GM12864 (cell line): ENCODE measurements around the gene CXCR1.
A peak's percentile ranks its signal among the peaks of the same experiment; 100 is the strongest.
"Not testable (repeated sequence)": the region's sequence is repeated elsewhere in the genome, so short reads cannot be mapped to it uniquely, and the experiment has no call there.

ENCODE experiments used
- DNase-seq: peaks from one replicate; pipeline ENCODE4 v3.0.0-alpha.2; 2011; ENCODE audit warnings: low read depth
- H3K4me3 ChIP-seq: 2 replicates; pipeline ENCODE4 v1.5.1; 2011; ENCODE audit warnings: mild to moderate bottlenecking, low read depth, low read length, control low read depth
- CTCF ChIP-seq: IDR thresholded peaks from 2 replicates; pipeline ENCODE4 v1.5.1; 2011; ENCODE audit warnings: low read depth, mild to moderate bottlenecking, moderate library complexity, low read length, control low read depth, inconsistent platforms; ENCODE audit errors: missing control alignments

CXCR1 gene

GRCh38 chr2:218180467-218181114, 13.8 kb upstream of the CXCR1 start:
- TF ChIP-seq CTCF, result no peak
- DNase-seq, result no peak
- no peak overlapping the region for H3K4me3 ChIP-seq

GRCh38 chr2:218179782-218180181, 13.0 kb upstream of the CXCR1 start:
- no peak overlapping the region for H3K4me3 ChIP-seq
- no peak for TF ChIP-seq CTCF
- no peak for DNase-seq

- DNase-seq, result no peak
- no peak overlapping the region for H3K4me3 ChIP-seq
- no peak for TF ChIP-seq CTCF
These were observed 6.1 kb upstream of the CXCR1 start for GRCh38 chr2:218172845-218173244.

GRCh38 chr2:218171744-218172143, 5.0 kb upstream of the CXCR1 start:
- not testable (repeated sequence) for H3K4me3 ChIP-seq

GRCh38 chr2:218169757-218170546, 3.2 kb upstream of the CXCR1 start:
- DNase-seq, result no peak
- no peak for TF ChIP-seq CTCF
- no peak overlapping the region for H3K4me3 ChIP-seq

More at GRCh38 chr2:218171744-218172143, 5.0 kb upstream of the CXCR1 start:
- DNase-seq, result not testable (repeated sequence)

GRCh38 chr2:218168635-218169462, 2.1 kb upstream of the CXCR1 start:
- peak; percentile 84 for TF ChIP-seq CTCF
- H3K4me3 ChIP-seq, result no peak overlapping the region
- DNase-seq, result no peak

- DNase-seq, result no peak
These were observed 1.3 kb upstream of the CXCR1 start for GRCh38 chr2:218168016-218168415.

More at GRCh38 chr2:218168016-218168415, 1.3 kb upstream of the CXCR1 start:
- TF ChIP-seq CTCF, result no peak
- no peak overlapping the region for H3K4me3 ChIP-seq
